RPMI7951 (cell line): ENCODE measurements around the gene MYO5B. TPM values are rescaled to one million over a fixed set of nuclear protein-coding genes. Genes with fewer than 3 reads are reported as not detected.
A peak's percentile ranks its signal among the peaks of the same experiment; 100 is the strongest.
"Not testable (repeated sequence)": the region's sequence is repeated elsewhere in the genome, so short reads cannot be mapped to it uniquely, and the experiment has no call there.

Source experiments
- DNase-seq: peaks from one replicate; pipeline ENCODE4 v3.0.0-alpha.2; 2012; ENCODE audit warnings: low read depth
- total RNA-seq: library from RNA; depleted of rRNA; stranded (reverse); fragments of >200 nt; shearing (Covaris generic); gene quantifications from 2 replicates; pipeline ENCODE4 v1.2.3, GENCODE V29; 2014; rRNA removed

Gene MYO5B
- total RNA-seq, 1 experiment from 2014 or later = 0.36 TPM

GRCh38 chr18:49799806-49800205, 395.1 kb downstream of the MYO5B start:
- DNase-seq = not testable (repeated sequence)

GRCh38 chr18:49798001-49798400, 396.9 kb downstream of the MYO5B start:
- DNase-seq = no peak

GRCh38 chr18:49795612-49796552, 399.1 kb downstream of the MYO5B start:
- no peak for DNase-seq

- DNase-seq = no peak
These were observed 400.2 kb downstream of the MYO5B start for GRCh38 chr18:49794743-49795142.

- not testable (repeated sequence) for DNase-seq
These were observed 405.3 kb downstream of the MYO5B start for GRCh38 chr18:49789560-49790134.

- DNase-seq = peak; percentile 14
These were observed 406.5 kb downstream of the MYO5B start for GRCh38 chr18:49788327-49788898.

GRCh38 chr18:49786019-49786720, 408.8 kb downstream of the MYO5B start:
- no peak for DNase-seq

- DNase-seq = no peak
These were observed 410.3 kb downstream of the MYO5B start for GRCh38 chr18:49784427-49785185.

GRCh38 chr18:49783631-49784030, 411.3 kb downstream of the MYO5B start:
- DNase-seq = not testable (repeated sequence)

- peak; percentile 48 for DNase-seq
These were observed 416.0 kb downstream of the MYO5B start for GRCh38 chr18:49778826-49779465.

Other genes starting within 250 kb of the MYO5B start
- gene CFAP53, start 71.3 kb upstream of the MYO5B start, total RNA-seq = 0.36 and 0.68 TPM in 2 replicates
- 36.3 and 44.3 TPM in 2 replicates for gene MBD1, start 86.4 kb upstream of the MYO5B start, total RNA-seq
- gene CXXC1, start 92.5 kb upstream of the MYO5B start, total RNA-seq = 15.7 and 20.9 TPM in 2 replicates
- gene SKA1, start 179.9 kb upstream of the MYO5B start, total RNA-seq = 36.4 and 37.9 TPM in 2 replicates